ENCODE measurements around the gene ACOXL. TPM values are rescaled to one million over a fixed set of nuclear protein-coding genes. Genes with fewer than 3 reads are reported as not detected.

The ACOXL gene
- total and polyA plus RNA-seq, 4 donors: 4.4 to 32.8 (median 12.2) TPM

DNA sequence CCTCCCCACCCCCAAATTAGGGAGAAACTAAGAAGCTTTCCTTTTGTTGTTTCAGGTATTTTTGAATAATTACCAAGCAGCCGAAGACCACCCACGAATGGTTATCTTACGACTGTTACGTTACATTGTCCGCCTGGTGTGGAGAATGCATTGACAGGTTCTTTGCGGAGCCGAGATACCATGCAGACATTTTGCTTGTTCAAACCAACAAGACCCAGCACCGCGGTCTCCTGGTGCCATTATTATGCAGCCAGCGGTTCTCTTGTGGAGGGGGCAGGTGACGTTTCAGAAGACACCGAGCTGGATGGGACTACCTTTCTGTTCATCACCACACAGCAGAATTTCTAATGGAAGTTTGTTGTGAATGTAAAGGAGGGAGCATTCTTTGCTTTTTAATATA lies 431.7 kb downstream of the ACOXL start:
- H3K9ac ChIP-seq (ENCODE audit: insufficient read depth in 1 of 2, low read length in 2 of 2): no peak overlapping the region
- H3K4me1 ChIP-seq (ENCODE audit: control insufficient read depth in 5 of 5, insufficient read depth in 5 of 5, low read length in 5 of 5): peaks cover 7 to 41% (median 17%) of the 10 kb centered on the region in 5 donors
- H3K4me3 ChIP-seq: no peak overlapping the region
- 91 to 95% methylated on average over 12 of the region's 12 CpGs for WGBS, 2 donors
- DNase-seq (peak in 2 of 3 donors; percentile 14 to 43), ATAC-seq (ENCODE audit: insufficient read depth, low FRiP score) (no peak)
- H3K27ac ChIP-seq (ENCODE audit: low read depth in 1 of 2, low read length in 1 of 2): no peak overlapping the region
- peaks cover 0 to 31% (median 18%) of the 10 kb centered on the region in 4 donors for H3K36me3 ChIP-seq (ENCODE audit: control insufficient read depth in 4 of 4, insufficient read depth in 4 of 4, low read length in 4 of 4)
- TF ChIP-seq, protein P1, sequence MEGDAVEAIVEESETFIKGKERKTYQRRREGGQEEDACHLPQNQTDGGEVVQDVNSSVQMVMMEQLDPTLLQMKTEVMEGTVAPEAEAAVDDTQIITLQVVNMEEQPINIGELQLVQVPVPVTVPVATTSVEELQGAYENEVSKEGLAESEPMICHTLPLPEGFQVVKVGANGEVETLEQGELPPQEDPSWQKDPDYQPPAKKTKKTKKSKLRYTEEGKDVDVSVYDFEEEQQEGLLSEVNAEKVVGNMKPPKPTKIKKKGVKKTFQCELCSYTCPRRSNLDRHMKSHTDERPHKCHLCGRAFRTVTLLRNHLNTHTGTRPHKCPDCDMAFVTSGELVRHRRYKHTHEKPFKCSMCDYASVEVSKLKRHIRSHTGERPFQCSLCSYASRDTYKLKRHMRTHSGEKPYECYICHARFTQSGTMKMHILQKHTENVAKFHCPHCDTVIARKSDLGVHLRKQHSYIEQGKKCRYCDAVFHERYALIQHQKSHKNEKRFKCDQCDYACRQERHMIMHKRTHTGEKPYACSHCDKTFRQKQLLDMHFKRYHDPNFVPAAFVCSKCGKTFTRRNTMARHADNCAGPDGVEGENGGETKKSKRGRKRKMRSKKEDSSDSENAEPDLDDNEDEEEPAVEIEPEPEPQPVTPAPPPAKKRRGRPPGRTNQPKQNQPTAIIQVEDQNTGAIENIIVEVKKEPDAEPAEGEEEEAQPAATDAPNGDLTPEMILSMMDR (IDR thresholded peaks at IDR 0.05; ENCODE audit: control extremely low read depth, extremely low read depth): no peak
- H3K9me3 ChIP-seq (ENCODE audit: control insufficient read depth in 4 of 4, insufficient read depth in 3 of 4, low read length in 3 of 4): no peaks in the 10 kb centered on the region
- no peaks in the 10 kb centered on the region for H3K27me3 ChIP-seq (ENCODE audit: control insufficient read depth in 3 of 3, insufficient read depth in 3 of 3, low read length in 2 of 3)

GRCh38 chr2:111165084-111165483 lies 432.7 kb downstream of the ACOXL start:
- Histone ChIP-seq H3K4me1 (ENCODE audit: control insufficient read depth in 5 of 5, insufficient read depth in 5 of 5, low read length in 5 of 5) (peaks cover 7 to 41% (median 17%) of the 10 kb centered on the region in 5 donors), H3K9me3 (ENCODE audit: control insufficient read depth in 4 of 4, insufficient read depth in 3 of 4, low read length in 3 of 4) (no peaks in the 10 kb centered on the region), H3K36me3 (ENCODE audit: control insufficient read depth in 4 of 4, insufficient read depth in 4 of 4, low read length in 4 of 4) (peaks cover 0 to 27% (median 16%) of the 10 kb centered on the region in 4 donors), H3K4me3 (no peak overlapping the region), H3K27ac (ENCODE audit: low read depth in 1 of 2, low read length in 1 of 2) (no peak overlapping the region), H3K27me3 (ENCODE audit: control insufficient read depth in 3 of 3, insufficient read depth in 3 of 3, low read length in 2 of 3) (no peaks in the 10 kb centered on the region), H3K9ac (ENCODE audit: insufficient read depth in 1 of 2, low read length in 2 of 2) (no peak overlapping the region)
- ATAC-seq (ENCODE audit: insufficient read depth, low FRiP score) (no peak), DNase-seq (peak in 2 of 3 donors; percentile 35 to 61)
- 81 to 88% methylated on average over 7 of the region's 7 CpGs for WGBS, 2 donors
- TF ChIP-seq, protein P1 (IDR thresholded peaks at IDR 0.05; ENCODE audit: control extremely low read depth, extremely low read depth): no peak

DNA sequence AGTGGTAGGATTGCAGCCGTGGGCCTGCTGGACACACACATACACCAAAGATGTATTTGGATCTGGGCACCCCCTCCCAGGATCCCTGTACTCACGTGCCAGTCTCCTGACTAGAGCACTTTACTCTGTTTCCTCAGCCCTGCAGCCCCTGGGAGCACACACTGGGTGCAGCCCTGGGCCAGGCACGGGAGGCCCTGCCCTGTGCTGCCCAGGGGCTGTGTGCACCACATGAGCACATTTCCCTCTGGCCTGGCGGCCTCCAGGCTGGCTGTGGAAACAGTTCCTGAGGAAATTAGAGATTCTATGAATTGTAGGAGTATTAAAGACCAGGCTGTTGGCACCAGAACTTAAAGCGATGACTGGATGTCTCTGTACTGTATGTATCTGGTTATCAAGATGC lies 433.7 kb downstream of the ACOXL start:
- 96 to 97% methylated on average over 5 of the region's 5 CpGs for WGBS, 2 donors
- DNase-seq (no peak), ATAC-seq (ENCODE audit: insufficient read depth, low FRiP score) (no peak)
- TF ChIP-seq, protein P1 (IDR thresholded peaks at IDR 0.05; ENCODE audit: control extremely low read depth, extremely low read depth): no peak
- Histone ChIP-seq H3K27me3 (ENCODE audit: control insufficient read depth in 3 of 3, insufficient read depth in 3 of 3, low read length in 2 of 3) (no peaks in the 10 kb centered on the region), H3K36me3 (ENCODE audit: control insufficient read depth in 4 of 4, insufficient read depth in 4 of 4, low read length in 4 of 4) (peaks cover 0 to 22% (median 15%) of the 10 kb centered on the region in 4 donors), H3K4me3 (no peak overlapping the region), H3K27ac (ENCODE audit: low read depth in 1 of 2, low read length in 1 of 2) (no peak overlapping the region), H3K9me3 (ENCODE audit: control insufficient read depth in 4 of 4, insufficient read depth in 3 of 4, low read length in 3 of 4) (no peaks in the 10 kb centered on the region), H3K4me1 (ENCODE audit: control insufficient read depth in 5 of 5, insufficient read depth in 5 of 5, low read length in 5 of 5) (peaks cover 6 to 41% (median 15%) of the 10 kb centered on the region in 5 donors), H3K9ac (ENCODE audit: insufficient read depth in 1 of 2, low read length in 2 of 2) (no peak overlapping the region)

Measured in lung (tissue), 12 donors.